ENCODE measurements around the gene GPR35.

- TF ChIP-seq PPARA (CRISPR knock-in tag; IDR thresholded peaks at IDR 0.05; ENCODE audit: borderline replicate concordance) (no peak), OSR1 (CRISPR knock-in tag; IDR thresholded peaks at IDR 0.05) (no peak), TCF4 (CRISPR knock-in tag; IDR thresholded peaks at IDR 0.05; ENCODE audit: borderline replicate concordance) (no peak), POU6F1 (CRISPR knock-in tag; IDR thresholded peaks at IDR 0.05; ENCODE audit: borderline replicate concordance, low read depth) (no peak), ZC3H10 (CRISPR knock-in tag; IDR thresholded peaks at IDR 0.05) (no peak)
These were observed 26.1 kb upstream of the GPR35 start for GRCh38 chr2:240599141-240599583.
